IMR-90 (cell line): ENCODE results near the gene FBXO33. TPM values are rescaled to one million over a fixed set of nuclear protein-coding genes. Genes with fewer than 3 reads are reported as not detected.
A peak's percentile ranks its signal among the peaks of the same experiment; 100 is the strongest.

Source experiments
- ATAC-seq: fragments of 200-7000 bp; cut with Tn5 transposase; 2 replicates; pipeline ENCODE4 v1.9.1; 2020; ENCODE audit warnings: low read depth, mild to moderate bottlenecking, moderate library complexity
- BruUV-seq: library from RNA; stranded (reverse); fragments of 400-500 nt; replicated peaks from 2 replicates; lab custom pipeline; 2021; lab: Mats Ljungman, UMichigan
- CTCF ChIA-PET: fragments of 300-600 bp; formaldehyde crosslinking; extraction: SDS; loops from one replicate; lab custom pipeline; 2021; ENCODE audit warnings: antibody characterized with exemption; lab: Yijun Ruan, JAX
- POLR2A ChIA-PET: fragments of 300-600 bp; sonication (Branson Sonifier 250); formaldehyde crosslinking; loops from one replicate; lab custom pipeline; 2022; ENCODE audit warnings: antibody characterized with exemption; ENCODE audit not compliant: unreplicated experiment; lab: Charles Lee
- DNase-seq: peaks from one replicate; pipeline ENCODE4 v3.0.0; 2013
- H2AFZ ChIP-seq: replicated peaks from 2 replicates; pipeline ENCODE3; 2013; ENCODE audit warnings: low read length, mild to moderate bottlenecking; ENCODE audit not compliant: poor library complexity
- H2AK5ac ChIP-seq: 2 replicates; pipeline ENCODE4 v1.6.1; 2013; ENCODE audit warnings: low read depth, low read length, inconsistent platforms
- H2AK9ac ChIP-seq: replicated peaks from 2 replicates; pipeline ENCODE3; 2013; ENCODE audit warnings: mild to moderate bottlenecking, low read depth, low read length, moderate library complexity; ENCODE audit not compliant: poor library complexity
- H2BK120ac ChIP-seq: 2 replicates; pipeline ENCODE4 v1.6.1; 2013; ENCODE audit warnings: low read depth, low read length, inconsistent platforms
- H2BK15ac ChIP-seq: 3 replicates; pipeline ENCODE4 v1.6.1; 2013; ENCODE audit warnings: low read depth, low read length, inconsistent platforms
- H2BK20ac ChIP-seq: 2 replicates; pipeline ENCODE4 v1.6.1; 2013; ENCODE audit warnings: low read depth, mild to moderate bottlenecking, inconsistent platforms, low read length, moderate library complexity
- H2BK5ac ChIP-seq: 2 replicates; pipeline ENCODE4 v1.6.1; 2013; ENCODE audit warnings: mild to moderate bottlenecking, low read depth, low read length, inconsistent platforms; ENCODE audit not compliant: poor library complexity, severe bottlenecking
- H3K14ac ChIP-seq: replicated peaks from 2 replicates; pipeline ENCODE4 v1.6.1; 2013; ENCODE audit warnings: low read depth, low read length, inconsistent platforms
- H3K18ac ChIP-seq: 2 replicates; pipeline ENCODE4 v1.6.1; 2013; ENCODE audit warnings: low read depth, low read length, control low read depth
- H3K23ac ChIP-seq: 2 replicates; pipeline ENCODE4 v1.6.1; 2013; ENCODE audit warnings: low read depth, low read length, inconsistent platforms
- H3K27ac ChIP-seq: 2 replicates; pipeline ENCODE4 v1.5.1; 2013; ENCODE audit warnings: mild to moderate bottlenecking, control low read depth, low read length; ENCODE audit not compliant: insufficient read depth
- H3K27me3 ChIP-seq: 2 replicates; pipeline ENCODE4 v1.6.1; 2013; ENCODE audit warnings: low read length; ENCODE audit not compliant: control insufficient read depth, insufficient read depth
- H3K36me3 ChIP-seq: 2 replicates; pipeline ENCODE4 v1.6.1; 2013; ENCODE audit warnings: low read length, mixed read lengths; ENCODE audit not compliant: control insufficient read depth, insufficient read depth
- H3K4ac ChIP-seq: 2 replicates; pipeline ENCODE4 v1.6.1; 2013; ENCODE audit warnings: low read depth, low read length, inconsistent platforms
- H3K4me1 ChIP-seq: 2 replicates; pipeline ENCODE4 v1.6.1; 2013; ENCODE audit warnings: low read length, mixed read lengths; ENCODE audit not compliant: control insufficient read depth, insufficient read depth
- H3K4me2 ChIP-seq: 2 replicates; pipeline ENCODE4 v1.6.1; 2013; ENCODE audit warnings: low read depth, mild to moderate bottlenecking, control low read depth, low read length, moderate library complexity
- H3K4me3 ChIP-seq: 2 replicates; pipeline ENCODE4 v1.5.1; 2013; ENCODE audit warnings: low read depth, mild to moderate bottlenecking, control low read depth, low read length, moderate library complexity; ENCODE audit not compliant: insufficient read depth
- H3K56ac ChIP-seq: 2 replicates; pipeline ENCODE4 v1.6.1; 2013; ENCODE audit warnings: low read length, inconsistent platforms; ENCODE audit not compliant: insufficient read depth; ENCODE audit errors: extremely low read depth
- H3K79me1 ChIP-seq, 2 experiments: 2 replicates each; pipeline ENCODE4 v1.6.1; 2013; ENCODE audit warnings: low read length in 2 of 2, inconsistent platforms in 1 of 2, low read depth in 1 of 2
- H3K9ac ChIP-seq: 2 replicates; pipeline ENCODE4 v1.6.1; 2013; ENCODE audit warnings: low read depth, low read length, control low read depth
- H3K9me1 ChIP-seq: 2 replicates; pipeline ENCODE4 v1.6.1; 2013; ENCODE audit warnings: low read length, inconsistent platforms; ENCODE audit not compliant: insufficient read depth
- H3K9me3 ChIP-seq: 2 replicates; pipeline ENCODE4 v1.6.1; 2013; ENCODE audit warnings: low read length; ENCODE audit not compliant: control insufficient read depth, insufficient read depth
- H4K20me1 ChIP-seq: 2 replicates; pipeline ENCODE4 v1.6.1; 2013; ENCODE audit warnings: low read length, inconsistent platforms; ENCODE audit not compliant: insufficient read depth
- H4K5ac ChIP-seq: 2 replicates; pipeline ENCODE4 v1.6.1; 2013; ENCODE audit warnings: mild to moderate bottlenecking, low read depth, low read length, control low read depth
- H4K8ac ChIP-seq, 2 experiments: 2 replicates each; pipeline ENCODE4 v1.6.1; 2013; ENCODE audit warnings: low read depth in 2 of 2, low read length in 2 of 2, control low read depth in 1 of 2, inconsistent platforms in 1 of 2
- H4K91ac ChIP-seq: 2 replicates; pipeline ENCODE4 v1.6.1; 2013; ENCODE audit warnings: low read depth, low read length, inconsistent platforms; ENCODE audit not compliant: insufficient read depth
- NFE2L2 ChIP-seq: fragments of 150-350 bp; IDR thresholded peaks from 2 replicates; pipeline ENCODE4 v1.6.1; 2016; ENCODE audit warnings: low read depth, mild to moderate bottlenecking, low read length
- WGBS, 2 experiments: methylation state at CpG; one replicate each; pipeline versions ENCODE4 v1.1.5 to v1.1.7; 2013; ENCODE audit warnings: missing lambda C conversion rate in 2 of 2; ENCODE audit not compliant: insufficient read length in 1 of 2; ENCODE audit errors: extremely low coverage in 2 of 2; 5-methylcytosine and 5-hydroxymethylcytosine counted together
- dilution Hi-C: fragments of 300-500 bp; cut with HindIII; formaldehyde crosslinking; loops from one replicate; pipeline ENCODE4 v1.14.3; 2018; ENCODE audit warnings: low sequenced_read_pairs; ENCODE audit not compliant: unreplicated experiment
- in situ Hi-C: fragments of 300-500 bp; cut with MboI; formaldehyde crosslinking; loops from 3 replicates; pipeline ENCODE4 v1.14.3; 2019; ENCODE audit warnings: low sequenced_read_pairs, inconsistent platforms, mixed read lengths
- intact Hi-C: fragments of 100-400 bp; cut with micrococcal nuclease; formaldehyde crosslinking; loops from 2 replicates; pipeline ENCODE4 v1.10.0; 2022
- polyA plus RNA-seq, 3 experiments: library from polyadenylated mRNA; depleted of rRNA; stranded (reverse); fragments of >200 nt; gene quantifications; 2 replicates each; pipeline ENCODE4 v1.2.3, GENCODE V29; 2012; ENCODE audit warnings: low replicate concordance in 1 of 3
- total RNA-seq: library from RNA; depleted of rRNA; stranded (reverse); fragments of >200 nt; gene quantifications from 2 replicates; pipeline ENCODE4 v1.2.3, GENCODE V29; 2012
- TF ChIP-seq, protein P1 (sequence below): conservative IDR thresholded peaks from 2 replicates; pipeline ENCODE4 v1.5.1; 2012; ENCODE audit warnings: mild to moderate bottlenecking, low read depth, low read length, improper control_type of control experiment

Gene FBXO33
- total and polyA plus RNA-seq, 2 of the 4 experiments (the other 2 are of a cell fraction): 7.6 to 10.0 TPM

DNA sequence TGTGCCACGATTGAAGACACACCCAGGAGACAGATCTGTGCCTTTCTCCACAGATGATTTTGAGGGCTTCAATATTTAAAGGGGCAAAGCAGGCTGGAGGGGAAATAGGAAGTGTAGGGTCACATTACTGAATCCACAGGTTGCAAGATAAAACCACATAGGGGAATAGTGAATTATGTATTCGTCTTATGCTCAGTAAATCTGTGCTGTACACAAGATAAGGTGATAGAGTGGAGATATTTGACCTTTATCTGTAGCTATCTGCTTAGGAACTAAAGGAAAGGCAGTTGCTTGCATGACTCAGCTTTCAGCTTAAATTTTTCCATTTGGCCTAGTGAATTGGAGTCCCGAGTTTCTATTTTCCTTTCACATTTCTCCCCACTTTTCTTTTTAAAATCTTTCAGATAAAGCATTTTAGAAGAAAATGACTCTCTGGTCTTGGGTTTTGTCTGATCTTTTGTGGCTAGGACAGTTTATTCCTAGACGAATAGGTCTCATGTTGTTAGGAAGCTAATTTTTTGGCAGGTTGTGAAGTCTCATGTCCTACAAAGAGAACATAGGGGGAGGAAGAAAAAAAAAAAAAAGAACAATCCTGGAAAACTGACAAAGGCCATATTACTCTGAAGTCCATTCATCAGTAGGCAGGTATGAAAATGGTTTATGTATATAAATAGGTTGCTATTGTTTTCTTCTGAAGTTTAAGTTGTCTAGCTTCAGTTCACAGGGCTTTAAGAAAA is 55.4 kb downstream of the FBXO33 start:
- Histone ChIP-seq H3K14ac (peak overlapping the region; percentile 70), H3K27ac (peak overlapping the region; percentile 44; the same call in 1 of the 2 replicates), H2BK5ac (peak overlapping the region; percentile 86), H3K9me1 (peaks cover 4% of the 10 kb centered on the region; the same call in 1 of the 2 replicates), H3K4me1 (peaks cover 7% of the 10 kb centered on the region; the same call in 1 of the 2 replicates), H3K27me3 (no peaks in the 10 kb centered on the region), H2BK20ac (peak overlapping the region; percentile 63; the same call in 1 of the 2 replicates), H3K4me3 (no peak overlapping the region), H3K23ac (peak overlapping the region; percentile 59; the same call in 1 of the 2 replicates), H4K20me1 (no peaks in the 10 kb centered on the region), H3K79me1 (peaks cover 0 to 5% of the 10 kb centered on the region in 2 experiments; a peak in 1 of 4 replicates), H4K91ac (no peak overlapping the region), H3K4me2 (peak overlapping the region; percentile 44), H3K56ac (no peak overlapping the region), H2AK9ac (no peak overlapping the region), H3K36me3 (no peaks in the 10 kb centered on the region), H2AK5ac (no peak overlapping the region), H4K5ac (peak overlapping the region; percentile 88; the same call in 1 of the 2 replicates), H3K18ac (peak overlapping the region; percentile 86; the same call in 1 of the 2 replicates), H2AFZ (no peak overlapping the region), H3K4ac (peak overlapping the region; percentile 45; the same call in 1 of the 2 replicates), H2BK120ac (peak overlapping the region; percentile 32; the same call in 1 of the 2 replicates), H3K9me3 (no peaks in the 10 kb centered on the region), H4K8ac (peak overlapping the region; percentile 32 to 44; a peak in 2 of 4 replicates), H2BK15ac (peak overlapping the region; percentile 53; the same call in 1 of the 3 replicates), H3K9ac (no peak overlapping the region)
- intact Hi-C loops: no loop called here
- WGBS, 2 experiments: no CpG with 5 or more reads among the region's 4 CpGs
- CTCF ChIA-PET: interaction anchor here (0.6 kb wide), 2 partner anchors 17 to 274 kb away, joined by 3 read pairs; no protein-coding TSS in a partner anchor
- dilution Hi-C loops: no loop called here
- TF ChIP-seq, protein P1, sequence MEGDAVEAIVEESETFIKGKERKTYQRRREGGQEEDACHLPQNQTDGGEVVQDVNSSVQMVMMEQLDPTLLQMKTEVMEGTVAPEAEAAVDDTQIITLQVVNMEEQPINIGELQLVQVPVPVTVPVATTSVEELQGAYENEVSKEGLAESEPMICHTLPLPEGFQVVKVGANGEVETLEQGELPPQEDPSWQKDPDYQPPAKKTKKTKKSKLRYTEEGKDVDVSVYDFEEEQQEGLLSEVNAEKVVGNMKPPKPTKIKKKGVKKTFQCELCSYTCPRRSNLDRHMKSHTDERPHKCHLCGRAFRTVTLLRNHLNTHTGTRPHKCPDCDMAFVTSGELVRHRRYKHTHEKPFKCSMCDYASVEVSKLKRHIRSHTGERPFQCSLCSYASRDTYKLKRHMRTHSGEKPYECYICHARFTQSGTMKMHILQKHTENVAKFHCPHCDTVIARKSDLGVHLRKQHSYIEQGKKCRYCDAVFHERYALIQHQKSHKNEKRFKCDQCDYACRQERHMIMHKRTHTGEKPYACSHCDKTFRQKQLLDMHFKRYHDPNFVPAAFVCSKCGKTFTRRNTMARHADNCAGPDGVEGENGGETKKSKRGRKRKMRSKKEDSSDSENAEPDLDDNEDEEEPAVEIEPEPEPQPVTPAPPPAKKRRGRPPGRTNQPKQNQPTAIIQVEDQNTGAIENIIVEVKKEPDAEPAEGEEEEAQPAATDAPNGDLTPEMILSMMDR: no peak
- TF ChIP-seq NFE2L2: peak; percentile 80
- POLR2A ChIA-PET: no interaction called here
- ATAC-seq (peak; percentile 55; the same call in 1 of the 2 replicates), DNase-seq (peak; percentile 40)
- in situ Hi-C loops: no loop called here
- no TSS peak for BruUV-seq
